ENCODE measurements around the gene SINHCAF.

DNA sequence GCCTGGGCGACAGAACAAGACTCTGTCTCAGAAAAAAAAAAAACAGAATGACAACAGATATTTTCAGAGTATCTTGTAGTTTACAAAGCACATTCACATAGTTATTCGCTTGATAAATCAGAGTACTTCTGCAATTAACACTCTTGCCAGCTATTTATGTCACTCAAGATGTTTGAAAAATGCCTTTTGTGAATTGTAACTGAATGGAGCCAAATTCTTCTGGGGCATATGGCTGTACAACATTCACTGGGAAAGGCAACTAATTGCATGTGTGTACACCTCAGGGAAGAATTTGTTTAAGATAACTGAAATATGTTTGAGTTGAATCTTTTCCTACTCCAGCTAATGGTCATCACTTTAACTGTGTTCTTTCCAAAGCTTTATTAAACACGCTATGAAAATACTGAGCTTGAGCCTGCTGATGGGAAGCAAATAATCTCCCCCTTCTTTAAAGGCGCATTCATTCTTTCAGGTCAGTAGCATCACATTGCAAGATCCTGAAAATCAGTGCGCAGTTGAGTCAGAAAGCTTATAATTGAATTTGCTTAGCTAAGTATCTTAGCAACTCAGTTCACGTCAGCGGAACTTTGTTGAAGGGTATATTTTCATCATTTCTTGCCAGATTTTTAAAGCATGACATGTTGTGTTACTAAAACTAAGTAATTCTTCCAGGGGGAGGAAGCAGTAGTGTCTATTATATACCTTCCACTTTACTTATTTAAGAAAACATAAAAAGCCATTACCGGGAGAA lies 66.6 kb downstream of the SINHCAF start:
- TF ChIP-seq, protein P1, sequence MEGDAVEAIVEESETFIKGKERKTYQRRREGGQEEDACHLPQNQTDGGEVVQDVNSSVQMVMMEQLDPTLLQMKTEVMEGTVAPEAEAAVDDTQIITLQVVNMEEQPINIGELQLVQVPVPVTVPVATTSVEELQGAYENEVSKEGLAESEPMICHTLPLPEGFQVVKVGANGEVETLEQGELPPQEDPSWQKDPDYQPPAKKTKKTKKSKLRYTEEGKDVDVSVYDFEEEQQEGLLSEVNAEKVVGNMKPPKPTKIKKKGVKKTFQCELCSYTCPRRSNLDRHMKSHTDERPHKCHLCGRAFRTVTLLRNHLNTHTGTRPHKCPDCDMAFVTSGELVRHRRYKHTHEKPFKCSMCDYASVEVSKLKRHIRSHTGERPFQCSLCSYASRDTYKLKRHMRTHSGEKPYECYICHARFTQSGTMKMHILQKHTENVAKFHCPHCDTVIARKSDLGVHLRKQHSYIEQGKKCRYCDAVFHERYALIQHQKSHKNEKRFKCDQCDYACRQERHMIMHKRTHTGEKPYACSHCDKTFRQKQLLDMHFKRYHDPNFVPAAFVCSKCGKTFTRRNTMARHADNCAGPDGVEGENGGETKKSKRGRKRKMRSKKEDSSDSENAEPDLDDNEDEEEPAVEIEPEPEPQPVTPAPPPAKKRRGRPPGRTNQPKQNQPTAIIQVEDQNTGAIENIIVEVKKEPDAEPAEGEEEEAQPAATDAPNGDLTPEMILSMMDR (IDR thresholded peaks at IDR 0.05; ENCODE audit: low read depth, low read length, poor library complexity, severe bottlenecking) = no peak
- no peak for TF ChIP-seq EZH2phosphoT487 (IDR thresholded peaks at IDR 0.05; ENCODE audit: borderline replicate concordance, low read length)
